Measurements from ENCODE around the gene ARMH3. TPM values are rescaled to one million over a fixed set of nuclear protein-coding genes. Genes with fewer than 3 reads are reported as not detected.
A peak's percentile ranks its signal among the peaks of the same experiment; 100 is the strongest.

Gene ARMH3
- total and polyA plus RNA-seq, 10 of the 15 experiments (the other 5 are each of a cell fraction or from before 2014, with no cell fraction given), result 13.0 to 33.0 (median 16.4) TPM

DNA sequence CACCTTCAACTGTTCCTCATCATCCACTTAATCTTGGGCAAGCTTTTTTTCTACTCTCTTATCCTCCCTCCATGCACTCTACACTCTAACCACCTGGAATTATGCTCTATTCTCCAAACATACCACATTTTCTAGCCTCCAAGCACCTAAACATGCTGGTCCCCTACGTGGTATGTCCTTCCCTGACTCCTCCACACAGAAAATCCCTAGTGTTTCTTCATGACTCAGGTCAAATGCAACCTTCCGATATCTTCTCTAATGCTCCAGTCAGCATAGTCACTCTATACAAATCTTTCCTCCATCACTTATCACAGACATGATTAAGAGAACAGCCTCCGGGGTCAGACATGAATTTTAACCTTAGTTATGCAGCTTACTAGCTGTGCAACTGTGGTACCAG, 68.8 kb downstream of the ARMH3 start:
- ChIA-PET POLR2A (interaction anchor here (0.6 to 1.9 kb wide), 9 partner anchors 9 to 20 kb away, joined by 3 to 8 read pairs (median 4); no protein-coding TSS in a partner anchor), RAD21 (ENCODE audit: unreplicated experiment) (interaction anchor here (0.9 to 2.4 kb wide), 14 partner anchors 11 to 146 kb away, joined by 3 to 15 read pairs (median 4); no protein-coding TSS in a partner anchor), CTCF (interaction anchor here (1.0 to 2.7 kb wide), 9 partner anchors 9 to 146 kb away, joined by 3 to 13 read pairs (median 6); no protein-coding TSS in a partner anchor), SMC1A (ENCODE audit: uncharacterized antibody, unreplicated experiment) (interaction anchor here (1.0 to 2.2 kb wide), 10 partner anchors 9 to 146 kb away, joined by 3 to 13 read pairs (median 6); no protein-coding TSS in a partner anchor)
- Histone ChIP-seq H4K20me1 (ENCODE audit: control insufficient read depth, insufficient read depth) (no peaks in the 10 kb centered on the region), H3K4me2 (ENCODE audit: control insufficient read depth, insufficient read depth) (no peak overlapping the region), H3K4me3 (no peak overlapping the region), H3K27ac (ENCODE audit: control insufficient read depth, insufficient read depth) (peak overlapping the region; percentile 88), H2AFZ (ENCODE audit: control insufficient read depth, low read depth, low read length) (no peak overlapping the region), H3K9ac (ENCODE audit: control insufficient read depth, insufficient read depth, low read length) (no peak overlapping the region), H3K9me3 (replicated peaks; ENCODE audit: control insufficient read depth, insufficient read depth, low read length) (no peaks in the 10 kb centered on the region), H3K36me3 (ENCODE audit: control insufficient read depth in 2 of 2, insufficient read depth in 2 of 2, low read length in 1 of 2) (peaks cover 5 to 9% of the 10 kb centered on the region in 2 experiments), H3K4me1 (ENCODE audit: control insufficient read depth, insufficient read depth, low read length) (peaks cover 16% of the 10 kb centered on the region), H3K79me2 (ENCODE audit: control insufficient read depth, insufficient read depth, low read length) (no peaks in the 10 kb centered on the region), H3K27me3 (replicated peaks in 1 of 2; ENCODE audit: control insufficient read depth in 2 of 2, insufficient read depth in 2 of 2, low read length in 1 of 2) (no peaks in the 10 kb centered on the region)
- FAIRE-seq, result no peak
- BruUV-seq (replicated peaks), result no TSS peak
- intact Hi-C loops (cut with micrococcal nuclease; ENCODE audit: unreplicated experiment) (no loop called here), in situ Hi-C loops (cut with MboI) (no loop called here)
- no peak for ATAC-seq
- DNase-seq (ENCODE audit: low read depth, low spot score), result no peak
- TF ChIP-seq EP300 (IDR thresholded peaks at IDR 0.05; ENCODE audit: borderline replicate concordance in 1 of 2, control insufficient read depth in 1 of 2, low read depth in 2 of 2, low read length in 2 of 2) (no peak), POLR2A (IDR thresholded peaks at IDR 0.05; ENCODE audit: low read depth, low read length) (no peak), IKZF1 (conservative IDR thresholded peaks at IDR 0.05) (no peak), SREBF2 (IDR thresholded peaks at IDR 0.05; ENCODE audit: low read length) (no peak), NFYA (IDR thresholded peaks at IDR 0.05; ENCODE audit: borderline replicate concordance, low read depth, low read length) (no peak), NBN (IDR thresholded peaks at IDR 0.05) (no peak), SUZ12 (IDR thresholded peaks at IDR 0.05; ENCODE audit: unreplicated experiment) (no peak)
- TF ChIP-seq, protein P1, sequence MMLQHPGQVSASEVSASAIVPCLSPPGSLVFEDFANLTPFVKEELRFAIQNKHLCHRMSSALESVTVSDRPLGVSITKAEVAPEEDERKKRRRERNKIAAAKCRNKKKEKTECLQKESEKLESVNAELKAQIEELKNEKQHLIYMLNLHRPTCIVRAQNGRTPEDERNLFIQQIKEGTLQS (IDR thresholded peaks at IDR 0.05; ENCODE audit: borderline replicate concordance, extremely low read depth, low read depth, low read length), result no peak
- TF ChIP-seq, protein P2, sequence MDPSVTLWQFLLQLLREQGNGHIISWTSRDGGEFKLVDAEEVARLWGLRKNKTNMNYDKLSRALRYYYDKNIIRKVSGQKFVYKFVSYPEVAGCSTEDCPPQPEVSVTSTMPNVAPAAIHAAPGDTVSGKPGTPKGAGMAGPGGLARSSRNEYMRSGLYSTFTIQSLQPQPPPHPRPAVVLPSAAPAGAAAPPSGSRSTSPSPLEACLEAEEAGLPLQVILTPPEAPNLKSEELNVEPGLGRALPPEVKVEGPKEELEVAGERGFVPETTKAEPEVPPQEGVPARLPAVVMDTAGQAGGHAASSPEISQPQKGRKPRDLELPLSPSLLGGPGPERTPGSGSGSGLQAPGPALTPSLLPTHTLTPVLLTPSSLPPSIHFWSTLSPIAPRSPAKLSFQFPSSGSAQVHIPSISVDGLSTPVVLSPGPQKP (IDR thresholded peaks at IDR 0.05; ENCODE audit: low read depth, low read length), result no peak
- WGBS (ENCODE audit: insufficient coverage, insufficient replicate concordance, low lambda C conversion rate, missing lambda C conversion rate), result 69% methylated on average over 3 of the region's 3 CpGs
